Measurements from ENCODE around the gene TLE4. TPM values are rescaled to one million over a fixed set of nuclear protein-coding genes. Genes with fewer than 3 reads are reported as not detected.
"Not testable (repeated sequence)": the region's sequence is repeated elsewhere in the genome, so short reads cannot be mapped to it uniquely, and the experiment has no call there.

The TLE4 gene
- total and polyA plus RNA-seq, 12 donors: 11.8 to 70.5 (median 42.9) TPM

DNA sequence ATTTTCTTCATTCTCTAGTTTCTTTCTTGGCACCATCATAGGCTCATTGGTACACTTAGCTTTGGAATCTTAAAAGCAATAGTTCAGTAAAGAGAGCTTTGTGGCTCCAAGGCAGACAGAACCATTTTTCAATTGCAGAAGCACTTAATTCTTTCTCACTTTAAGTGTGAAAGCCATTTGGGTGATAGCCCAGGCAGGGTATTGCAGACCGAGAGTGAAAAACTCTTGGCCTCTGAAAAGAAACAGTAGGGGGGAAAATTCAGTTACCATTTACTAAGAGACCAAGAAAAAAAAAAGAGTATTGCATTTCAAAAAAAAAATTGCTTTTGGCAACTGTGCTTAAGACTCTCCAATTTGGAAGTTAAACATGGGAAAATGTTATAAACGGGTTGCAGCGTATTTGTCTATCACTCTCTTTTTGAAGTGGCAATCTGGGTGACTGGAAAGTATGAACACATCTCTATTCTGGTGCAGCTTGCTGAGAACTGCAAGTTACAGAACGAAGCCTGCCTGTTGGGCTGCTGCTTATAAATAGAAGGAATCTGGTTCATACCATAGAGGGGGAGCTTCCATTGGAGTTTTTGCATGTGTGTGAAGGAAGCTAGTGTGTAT is 170.5 kb downstream of the TLE4 start:
- Histone ChIP-seq H3K36me3 (replicated peaks in 1 of 2) (no peaks in the 10 kb centered on the region), H3K27me3 (no peaks in the 10 kb centered on the region), H3K27ac (no peak overlapping the region), H3K9me3 (replicated peaks in 1 of 3) (no peaks in the 10 kb centered on the region), H3K4me1 (replicated peaks in 1 of 2) (no peaks in the 10 kb centered on the region), H3K4me3 (no peak overlapping the region)
- WGBS, 4 donors: 78 to 83% (median 79%) methylated on average over 4 of the region's 4 CpGs
- no peak for DNase-seq
- TF ChIP-seq CTCF (IDR thresholded peaks at IDR 0.05): no peak
- TF ChIP-seq POLR2A (IDR thresholded peaks at IDR 0.05): no peak
- intact Hi-C loops (cut with DNase I): no loop called here

DNA sequence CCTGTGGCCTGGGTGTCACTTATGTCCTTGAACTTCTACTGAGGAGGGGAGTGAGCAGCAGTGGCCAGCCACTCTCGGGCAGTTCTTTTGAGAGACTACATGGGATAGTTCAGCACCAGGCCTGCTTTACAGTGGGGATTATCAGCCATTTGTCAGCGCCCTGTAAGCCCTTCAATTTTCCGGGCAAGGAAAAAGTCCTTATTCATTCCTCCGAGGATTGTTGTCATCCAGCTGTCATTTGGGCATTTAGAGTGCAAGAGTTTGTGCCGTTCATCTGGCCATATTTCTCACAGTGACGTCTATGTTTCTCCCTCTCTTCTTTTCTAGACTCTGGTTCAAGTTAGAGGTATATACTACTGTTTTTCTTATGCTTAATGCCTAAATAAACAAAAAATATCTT is 172.8 kb downstream of the TLE4 start:
- DNase-seq: no peak
- no peak overlapping the region for H3K4me3 ChIP-seq
- no peaks in the 10 kb centered on the region for H3K27me3 ChIP-seq
- no peaks in the 10 kb centered on the region for H3K36me3 ChIP-seq (replicated peaks in 1 of 2)
- intact Hi-C loops (cut with DNase I): no loop called here
- TF ChIP-seq CTCF (IDR thresholded peaks at IDR 0.05) (no peak), POLR2A (IDR thresholded peaks at IDR 0.05) (no peak)
- H3K9me3 ChIP-seq (replicated peaks in 1 of 3): no peaks in the 10 kb centered on the region
- WGBS, 4 donors: 85 to 89% (median 88%) methylated on average over 6 of the region's 6 CpGs
- no peaks in the 10 kb centered on the region for H3K4me1 ChIP-seq (replicated peaks in 1 of 2)
- H3K27ac ChIP-seq: no peak overlapping the region

GRCh38 chr9:79745752-79746336 is 174.1 kb downstream of the TLE4 start:
- Histone ChIP-seq H3K4me1 (replicated peaks in 1 of 2) (no peaks in the 10 kb centered on the region), H3K36me3 (replicated peaks in 1 of 2) (no peaks in the 10 kb centered on the region), H3K27me3 (no peaks in the 10 kb centered on the region), H3K4me3 (no peak overlapping the region), H3K27ac (no peak overlapping the region), H3K9me3 (replicated peaks in 1 of 3) (no peaks in the 10 kb centered on the region)
- intact Hi-C loops (cut with DNase I): no loop called here
- DNase-seq: no peak
- 92 to 95% (median 95%) methylated on average over 4 of the region's 4 CpGs for WGBS, 4 donors
- no peak for TF ChIP-seq POLR2A (IDR thresholded peaks at IDR 0.05)
- no peak for TF ChIP-seq CTCF (IDR thresholded peaks at IDR 0.05)

DNA sequence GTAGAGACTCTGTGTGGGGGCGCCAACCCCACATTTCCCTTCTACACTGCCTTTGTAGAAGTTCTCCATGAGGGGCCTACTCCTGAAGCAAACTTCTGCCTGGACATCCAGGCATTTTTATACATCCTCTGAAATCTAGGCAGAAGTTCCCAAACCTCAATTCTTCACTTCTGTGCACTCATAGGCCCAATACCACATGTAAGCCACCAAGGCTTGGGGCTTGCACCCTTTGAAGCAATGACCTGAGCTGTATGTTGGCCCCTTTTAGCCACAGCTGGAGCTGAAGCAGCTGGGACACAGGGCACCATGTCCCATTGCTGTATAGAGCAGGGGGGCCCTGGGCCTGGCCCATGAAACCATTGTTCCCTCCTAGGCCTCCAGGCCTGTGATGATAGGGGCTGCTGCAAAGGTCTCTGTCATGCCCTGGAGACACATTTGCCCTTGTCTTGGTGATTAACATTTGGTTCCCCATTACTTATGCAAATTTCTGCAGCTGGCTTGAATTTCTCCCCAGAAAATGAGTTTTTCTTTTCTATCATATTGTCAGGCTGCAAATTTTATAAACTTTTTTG is 180.2 kb downstream of the TLE4 start:
- H3K27ac ChIP-seq; H3K4me3 ChIP-seq; intact Hi-C loops (cut with DNase I); H3K36me3 ChIP-seq (replicated peaks in 1 of 2); DNase-seq; H3K9me3 ChIP-seq (replicated peaks in 1 of 3); H3K27me3 ChIP-seq; H3K4me1 ChIP-seq (replicated peaks in 1 of 2): not testable (repeated sequence)
- 88 to 95% (median 92%) methylated on average over 1 of the region's 1 CpG for WGBS, 4 donors

DNA sequence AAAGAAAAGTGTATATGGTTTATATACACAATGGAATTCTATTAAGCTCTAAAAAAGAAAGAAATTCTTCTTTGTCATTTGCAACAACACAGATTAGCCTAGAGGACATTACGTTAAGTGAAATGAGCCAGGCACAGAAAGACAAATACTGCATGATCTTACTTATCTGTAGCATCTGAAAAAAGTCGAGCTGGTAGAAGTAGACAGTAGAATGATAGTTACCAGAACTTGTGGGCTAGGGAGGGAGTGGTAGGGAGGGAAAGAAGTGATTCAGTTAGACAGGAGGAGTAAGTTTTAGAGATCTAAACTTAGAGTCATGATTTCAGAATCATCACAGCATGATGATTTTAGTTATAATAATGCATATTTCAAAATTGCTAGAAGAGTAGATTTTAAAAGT is 184.6 kb downstream of the TLE4 start:
- no peaks in the 10 kb centered on the region for H3K27me3 ChIP-seq
- no peak overlapping the region for H3K4me3 ChIP-seq
- no peaks in the 10 kb centered on the region for H3K9me3 ChIP-seq (replicated peaks in 1 of 3)
- WGBS, 4 donors: 71 to 80% (median 77%) methylated on average over 2 of the region's 2 CpGs
- TF ChIP-seq CTCF (IDR thresholded peaks at IDR 0.05) (no peak), POLR2A (IDR thresholded peaks at IDR 0.05) (no peak)
- intact Hi-C loops (cut with DNase I): no loop called here
- H3K4me1 ChIP-seq (replicated peaks in 1 of 2): no peaks in the 10 kb centered on the region
- H3K36me3 ChIP-seq (replicated peaks in 1 of 2): no peaks in the 10 kb centered on the region
- H3K27ac ChIP-seq: no peak overlapping the region
- no peak for DNase-seq
